WTC11 (cell line): Measurements from ENCODE around the gene RDH12. TPM values are rescaled to one million over a fixed set of nuclear protein-coding genes. Genes with fewer than 3 reads are reported as not detected.

Source experiments
- ATAC-seq: fragments of 200-7000 bp; cut with Tn5 transposase; 2 replicates; pipeline ENCODE4 v1.10.0; 2021; ENCODE audit warnings: mild to moderate bottlenecking, moderate library complexity
- CTCF ChIA-PET: fragments of 300-600 bp; sonication (Branson Sonifier 250); formaldehyde crosslinking; loops from one replicate; lab custom pipeline; 2021; ENCODE audit warnings: antibody characterized with exemption; lab: Charles Lee
- POLR2A ChIA-PET: fragments of 350-600 bp; sonication (Branson Sonifier 250); formaldehyde crosslinking; loops from one replicate; lab custom pipeline; 2021; ENCODE audit warnings: antibody characterized with exemption; lab: Charles Lee
- DNase-seq: peaks from one replicate; pipeline ENCODE4 v3.0.0; 2021; ENCODE audit warnings: low spot score
- H3K27ac Mint-ChIP-seq: 2 replicates; pipeline ENCODE4 v1.8.0; 2021; ENCODE audit warnings: mixed read lengths
- H3K27me3 Mint-ChIP-seq: 2 replicates; pipeline ENCODE4 v1.8.0; 2021; ENCODE audit warnings: low read depth, mild to moderate bottlenecking, moderate library complexity, mixed read lengths
- H3K36me3 Mint-ChIP-seq: 2 replicates; pipeline ENCODE4 v1.8.0; 2021; ENCODE audit warnings: mixed read lengths
- H3K4me1 Mint-ChIP-seq: 2 replicates; pipeline ENCODE4 v1.8.0; 2022; ENCODE audit warnings: mixed read lengths
- H3K4me3 Mint-ChIP-seq: 2 replicates; pipeline ENCODE4 v1.8.0; 2021; ENCODE audit warnings: mild to moderate bottlenecking, moderate library complexity, mixed read lengths
- H3K9me3 Mint-ChIP-seq: 2 replicates; pipeline ENCODE4 v1.8.0; 2021; ENCODE audit warnings: mixed read lengths
- AR ChIP-seq: fragments of 250-450 bp; sonication (Bioruptor Pico); IDR thresholded peaks from 2 replicates; pipeline ENCODE4 v1.9.0; 2021; ENCODE audit warnings: mild to moderate bottlenecking
- CREM ChIP-seq: sonication (generic); formaldehyde crosslinking; IDR thresholded peaks from 2 replicates; pipeline ENCODE4 v1.8.1; 2022; ENCODE audit warnings: mild to moderate bottlenecking, missing genetic modification reagents, moderate library complexity
- ESRRA ChIP-seq: sonication (generic); formaldehyde crosslinking; IDR thresholded peaks from 2 replicates; pipeline ENCODE4 v1.8.1; 2022; ENCODE audit warnings: mild to moderate bottlenecking, missing genetic modification reagents, borderline replicate concordance
- FOXP1 ChIP-seq: sonication (generic); formaldehyde crosslinking; IDR thresholded peaks from 2 replicates; pipeline ENCODE4 v1.8.0; 2022; ENCODE audit warnings: missing genetic modification reagents, mild to moderate bottlenecking, moderate library complexity, borderline replicate concordance
- GABPB1 ChIP-seq: sonication (generic); formaldehyde crosslinking; IDR thresholded peaks from 2 replicates; pipeline ENCODE4 v1.8.1; 2023; ENCODE audit warnings: mild to moderate bottlenecking, missing genetic modification reagents
- HMGA2 ChIP-seq: fragments of 250-450 bp; sonication (Bioruptor Pico); IDR thresholded peaks from 2 replicates; pipeline ENCODE4 v1.4.0; 2021; ENCODE audit warnings: mild to moderate bottlenecking, moderate library complexity
- PRRX2 ChIP-seq: fragments of 250-450 bp; sonication (Bioruptor Pico); IDR thresholded peaks from 2 replicates; pipeline ENCODE4 v1.8.0; 2021; ENCODE audit warnings: mild to moderate bottlenecking
- RORB ChIP-seq: fragments of 250-450 bp; sonication (Bioruptor Pico); IDR thresholded peaks from 2 replicates; pipeline ENCODE4 v1.9.0; 2021; ENCODE audit warnings: mild to moderate bottlenecking
- TEAD4 ChIP-seq: sonication (generic); formaldehyde crosslinking; IDR thresholded peaks from 2 replicates; pipeline ENCODE4 v1.8.0; 2022; ENCODE audit warnings: mild to moderate bottlenecking, missing genetic modification reagents
- ZNF121 ChIP-seq: sonication (generic); formaldehyde crosslinking; IDR thresholded peaks from 2 replicates; pipeline ENCODE4 v1.8.0; 2023; ENCODE audit warnings: missing genetic modification reagents
- ZNF219 ChIP-seq: sonication (generic); formaldehyde crosslinking; IDR thresholded peaks from 2 replicates; pipeline ENCODE4 v1.8.0; 2023; ENCODE audit warnings: missing genetic modification reagents, mild to moderate bottlenecking, borderline replicate concordance
- total RNA-seq: library from RNA; stranded (reverse); gene quantifications from 3 replicates; pipeline ENCODE4 v1.2.3, GENCODE V29; 2021
- TF ChIP-seq, protein P1 (sequence below): sonication (generic); formaldehyde crosslinking; IDR thresholded peaks from 2 replicates; pipeline ENCODE4 v1.8.1; 2023; ENCODE audit warnings: mild to moderate bottlenecking, moderate library complexity, missing genetic modification reagents
- TF ChIP-seq, protein P2 (sequence below): sonication (generic); formaldehyde crosslinking; IDR thresholded peaks from 2 replicates; pipeline ENCODE4 v1.8.1; 2022; ENCODE audit warnings: low read depth, missing genetic modification reagents, borderline replicate concordance
- TF ChIP-seq, protein P3 (sequence below): sonication (generic); formaldehyde crosslinking; IDR thresholded peaks from 2 replicates; pipeline ENCODE4 v1.8.0; 2023; ENCODE audit warnings: missing genetic modification reagents, mild to moderate bottlenecking, borderline replicate concordance
- TF ChIP-seq, protein P4 (sequence below): fragments of 250-450 bp; sonication (Bioruptor Pico); IDR thresholded peaks from 2 replicates; pipeline ENCODE4 v1.9.0; 2021; ENCODE audit warnings: moderate library complexity, mild to moderate bottlenecking, inconsistent platforms, borderline replicate concordance
- TF ChIP-seq, protein P5 (sequence below): fragments of 250-450 bp; sonication (Bioruptor Pico); IDR thresholded peaks from 2 replicates; pipeline ENCODE4 v1.9.0; 2021; ENCODE audit warnings: mild to moderate bottlenecking, borderline replicate concordance

The RDH12 gene
- total RNA-seq, 1 experiment from 2014 or later, result 0.77 TPM

GRCh38 chr14:67744046-67744445 is 42.4 kb downstream of the RDH12 start:
- no peaks in the 10 kb centered on the region for H3K4me1 Mint-ChIP-seq
- H3K4me3 Mint-ChIP-seq, result no peak overlapping the region
- TF ChIP-seq ZNF121 (CRISPR knock-in tag), result no peak
- TF ChIP-seq FOXP1 (CRISPR knock-in tag), result no peak
- TF ChIP-seq, protein P1, sequence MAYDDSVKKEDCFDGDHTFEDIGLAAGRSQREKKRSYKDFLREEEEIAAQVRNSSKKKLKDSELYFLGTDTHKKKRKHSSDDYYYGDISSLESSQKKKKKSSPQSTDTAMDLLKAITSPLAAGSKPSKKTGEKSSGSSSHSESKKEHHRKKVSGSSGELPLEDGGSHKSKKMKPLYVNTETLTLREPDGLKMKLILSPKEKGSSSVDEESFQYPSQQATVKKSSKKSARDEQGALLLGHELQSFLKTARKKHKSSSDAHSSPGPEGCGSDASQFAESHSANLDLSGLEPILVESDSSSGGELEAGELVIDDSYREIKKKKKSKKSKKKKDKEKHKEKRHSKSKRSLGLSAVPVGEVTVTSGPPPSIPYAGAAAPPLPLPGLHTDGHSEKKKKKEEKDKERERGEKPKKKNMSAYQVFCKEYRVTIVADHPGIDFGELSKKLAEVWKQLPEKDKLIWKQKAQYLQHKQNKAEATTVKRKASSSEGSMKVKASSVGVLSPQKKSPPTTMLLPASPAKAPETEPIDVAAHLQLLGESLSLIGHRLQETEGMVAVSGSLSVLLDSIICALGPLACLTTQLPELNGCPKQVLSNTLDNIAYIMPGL, result no peak
- TF ChIP-seq ESRRA (CRISPR knock-in tag), result no peak
- TF ChIP-seq, protein P2, sequence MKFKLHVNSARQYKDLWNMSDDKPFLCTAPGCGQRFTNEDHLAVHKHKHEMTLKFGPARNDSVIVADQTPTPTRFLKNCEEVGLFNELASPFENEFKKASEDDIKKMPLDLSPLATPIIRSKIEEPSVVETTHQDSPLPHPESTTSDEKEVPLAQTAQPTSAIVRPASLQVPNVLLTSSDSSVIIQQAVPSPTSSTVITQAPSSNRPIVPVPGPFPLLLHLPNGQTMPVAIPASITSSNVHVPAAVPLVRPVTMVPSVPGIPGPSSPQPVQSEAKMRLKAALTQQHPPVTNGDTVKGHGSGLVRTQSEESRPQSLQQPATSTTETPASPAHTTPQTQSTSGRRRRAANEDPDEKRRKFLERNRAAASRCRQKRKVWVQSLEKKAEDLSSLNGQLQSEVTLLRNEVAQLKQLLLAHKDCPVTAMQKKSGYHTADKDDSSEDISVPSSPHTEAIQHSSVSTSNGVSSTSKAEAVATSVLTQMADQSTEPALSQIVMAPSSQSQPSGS (CRISPR knock-in tag), result no peak
- TF ChIP-seq PRRX2 (CRISPR knock-in tag), result no peak
- TF ChIP-seq, protein P3, sequence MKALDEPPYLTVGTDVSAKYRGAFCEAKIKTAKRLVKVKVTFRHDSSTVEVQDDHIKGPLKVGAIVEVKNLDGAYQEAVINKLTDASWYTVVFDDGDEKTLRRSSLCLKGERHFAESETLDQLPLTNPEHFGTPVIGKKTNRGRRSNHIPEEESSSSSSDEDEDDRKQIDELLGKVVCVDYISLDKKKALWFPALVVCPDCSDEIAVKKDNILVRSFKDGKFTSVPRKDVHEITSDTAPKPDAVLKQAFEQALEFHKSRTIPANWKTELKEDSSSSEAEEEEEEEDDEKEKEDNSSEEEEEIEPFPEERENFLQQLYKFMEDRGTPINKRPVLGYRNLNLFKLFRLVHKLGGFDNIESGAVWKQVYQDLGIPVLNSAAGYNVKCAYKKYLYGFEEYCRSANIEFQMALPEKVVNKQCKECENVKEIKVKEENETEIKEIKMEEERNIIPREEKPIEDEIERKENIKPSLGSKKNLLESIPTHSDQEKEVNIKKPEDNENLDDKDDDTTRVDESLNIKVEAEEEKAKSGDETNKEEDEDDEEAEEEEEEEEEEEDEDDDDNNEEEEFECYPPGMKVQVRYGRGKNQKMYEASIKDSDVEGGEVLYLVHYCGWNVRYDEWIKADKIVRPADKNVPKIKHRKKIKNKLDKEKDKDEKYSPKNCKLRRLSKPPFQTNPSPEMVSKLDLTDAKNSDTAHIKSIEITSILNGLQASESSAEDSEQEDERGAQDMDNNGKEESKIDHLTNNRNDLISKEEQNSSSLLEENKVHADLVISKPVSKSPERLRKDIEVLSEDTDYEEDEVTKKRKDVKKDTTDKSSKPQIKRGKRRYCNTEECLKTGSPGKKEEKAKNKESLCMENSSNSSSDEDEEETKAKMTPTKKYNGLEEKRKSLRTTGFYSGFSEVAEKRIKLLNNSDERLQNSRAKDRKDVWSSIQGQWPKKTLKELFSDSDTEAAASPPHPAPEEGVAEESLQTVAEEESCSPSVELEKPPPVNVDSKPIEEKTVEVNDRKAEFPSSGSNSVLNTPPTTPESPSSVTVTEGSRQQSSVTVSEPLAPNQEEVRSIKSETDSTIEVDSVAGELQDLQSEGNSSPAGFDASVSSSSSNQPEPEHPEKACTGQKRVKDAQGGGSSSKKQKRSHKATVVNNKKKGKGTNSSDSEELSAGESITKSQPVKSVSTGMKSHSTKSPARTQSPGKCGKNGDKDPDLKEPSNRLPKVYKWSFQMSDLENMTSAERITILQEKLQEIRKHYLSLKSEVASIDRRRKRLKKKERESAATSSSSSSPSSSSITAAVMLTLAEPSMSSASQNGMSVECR (CRISPR knock-in tag), result no peak
- TF ChIP-seq GABPB1 (CRISPR knock-in tag), result no peak
- TF ChIP-seq, protein P4, sequence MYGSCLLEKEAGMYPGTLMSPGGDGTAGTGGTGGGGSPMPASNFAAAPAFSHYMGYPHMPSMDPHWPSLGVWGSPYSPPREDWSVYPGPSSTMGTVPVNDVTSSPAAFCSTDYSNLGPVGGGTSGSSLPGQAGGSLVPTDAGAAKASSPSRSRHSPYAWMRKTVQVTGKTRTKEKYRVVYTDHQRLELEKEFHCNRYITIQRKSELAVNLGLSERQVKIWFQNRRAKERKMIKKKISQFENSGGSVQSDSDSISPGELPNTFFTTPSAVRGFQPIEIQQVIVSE (CRISPR knock-in tag), result no peak
- no peak for TF ChIP-seq HMGA2
- TF ChIP-seq RORB, result no peak
- TF ChIP-seq CREM (CRISPR knock-in tag), result no peak
- TF ChIP-seq, protein P5, sequence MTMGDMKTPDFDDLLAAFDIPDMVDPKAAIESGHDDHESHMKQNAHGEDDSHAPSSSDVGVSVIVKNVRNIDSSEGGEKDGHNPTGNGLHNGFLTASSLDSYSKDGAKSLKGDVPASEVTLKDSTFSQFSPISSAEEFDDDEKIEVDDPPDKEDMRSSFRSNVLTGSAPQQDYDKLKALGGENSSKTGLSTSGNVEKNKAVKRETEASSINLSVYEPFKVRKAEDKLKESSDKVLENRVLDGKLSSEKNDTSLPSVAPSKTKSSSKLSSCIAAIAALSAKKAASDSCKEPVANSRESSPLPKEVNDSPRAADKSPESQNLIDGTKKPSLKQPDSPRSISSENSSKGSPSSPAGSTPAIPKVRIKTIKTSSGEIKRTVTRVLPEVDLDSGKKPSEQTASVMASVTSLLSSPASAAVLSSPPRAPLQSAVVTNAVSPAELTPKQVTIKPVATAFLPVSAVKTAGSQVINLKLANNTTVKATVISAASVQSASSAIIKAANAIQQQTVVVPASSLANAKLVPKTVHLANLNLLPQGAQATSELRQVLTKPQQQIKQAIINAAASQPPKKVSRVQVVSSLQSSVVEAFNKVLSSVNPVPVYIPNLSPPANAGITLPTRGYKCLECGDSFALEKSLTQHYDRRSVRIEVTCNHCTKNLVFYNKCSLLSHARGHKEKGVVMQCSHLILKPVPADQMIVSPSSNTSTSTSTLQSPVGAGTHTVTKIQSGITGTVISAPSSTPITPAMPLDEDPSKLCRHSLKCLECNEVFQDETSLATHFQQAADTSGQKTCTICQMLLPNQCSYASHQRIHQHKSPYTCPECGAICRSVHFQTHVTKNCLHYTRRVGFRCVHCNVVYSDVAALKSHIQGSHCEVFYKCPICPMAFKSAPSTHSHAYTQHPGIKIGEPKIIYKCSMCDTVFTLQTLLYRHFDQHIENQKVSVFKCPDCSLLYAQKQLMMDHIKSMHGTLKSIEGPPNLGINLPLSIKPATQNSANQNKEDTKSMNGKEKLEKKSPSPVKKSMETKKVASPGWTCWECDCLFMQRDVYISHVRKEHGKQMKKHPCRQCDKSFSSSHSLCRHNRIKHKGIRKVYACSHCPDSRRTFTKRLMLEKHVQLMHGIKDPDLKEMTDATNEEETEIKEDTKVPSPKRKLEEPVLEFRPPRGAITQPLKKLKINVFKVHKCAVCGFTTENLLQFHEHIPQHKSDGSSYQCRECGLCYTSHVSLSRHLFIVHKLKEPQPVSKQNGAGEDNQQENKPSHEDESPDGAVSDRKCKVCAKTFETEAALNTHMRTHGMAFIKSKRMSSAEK, result no peak
- TF ChIP-seq AR (CRISPR knock-in tag), result no peak
- TF ChIP-seq ZNF219 (CRISPR knock-in tag), result no peak
- TF ChIP-seq TEAD4 (CRISPR knock-in tag), result no peak
- TF ChIP-seq, all 79 proteins: peak for 0
- no peak for DNase-seq
- ATAC-seq, result no peak
- Mint-ChIP-seq H3K9me3 (0 out of 2 replicates have a peak, but pooled peaks cover 4% of the 10 kb centered on the region), H3K27me3 (peaks cover 3% of the 10 kb centered on the region; the same call in 1 of the 2 replicates), H3K27ac (no peak overlapping the region), H3K36me3 (peaks cover 9% of the 10 kb centered on the region)
- POLR2A ChIA-PET, result no interaction called here
- CTCF ChIA-PET, result no interaction called here
